GM15510 (cell line): ENCODE measurements around the gene TUBGCP2.

ENCODE experiments used
- POLR2A ChIP-seq: IDR thresholded peaks from 3 replicates; pipeline ENCODE4 v1.6.1; 2011; ENCODE audit warnings: borderline replicate concordance; ENCODE audit not compliant: insufficient read length; ENCODE audit errors: extremely low read depth

Gene TUBGCP2

DNA sequence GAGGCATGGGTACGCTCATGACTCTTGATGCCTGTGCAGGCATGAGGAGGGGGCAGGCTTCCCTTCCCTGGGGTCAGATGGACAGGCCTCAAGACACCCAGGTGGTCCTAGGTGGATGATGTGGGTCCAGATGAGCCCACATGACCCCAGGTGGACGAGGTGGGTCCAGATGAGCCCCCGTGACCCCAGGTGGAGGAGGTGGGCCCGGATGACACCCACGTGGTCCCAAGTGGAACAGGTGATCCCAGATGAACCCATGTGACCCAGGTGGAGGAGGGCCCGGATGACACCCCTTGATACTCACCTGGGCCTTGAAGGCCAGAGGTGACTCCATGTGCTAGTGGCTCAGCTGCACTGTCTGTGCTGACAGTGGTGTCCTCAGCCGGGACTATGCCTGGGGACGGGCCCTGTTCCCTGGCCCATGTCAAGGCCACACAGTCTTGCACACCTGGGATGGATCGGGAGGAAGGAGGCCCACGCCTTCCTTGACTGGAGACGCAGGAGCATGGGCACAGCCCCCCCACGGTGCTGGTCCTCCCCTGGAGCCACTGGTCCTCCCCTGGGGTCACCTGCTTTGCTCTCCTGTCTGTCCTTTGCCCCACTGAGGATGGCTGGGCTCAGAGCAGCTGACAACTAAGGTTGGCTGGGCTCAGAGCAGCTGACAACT lies 41.7 kb upstream of the TUBGCP2 start:
- no peak for TF ChIP-seq POLR2A

- no peak for TF ChIP-seq POLR2A
These were observed 40.9 kb upstream of the TUBGCP2 start for GRCh38 chr10:133349577-133350011.

- no peak for TF ChIP-seq POLR2A
These were observed 40.5 kb upstream of the TUBGCP2 start for GRCh38 chr10:133349160-133349568.

DNA sequence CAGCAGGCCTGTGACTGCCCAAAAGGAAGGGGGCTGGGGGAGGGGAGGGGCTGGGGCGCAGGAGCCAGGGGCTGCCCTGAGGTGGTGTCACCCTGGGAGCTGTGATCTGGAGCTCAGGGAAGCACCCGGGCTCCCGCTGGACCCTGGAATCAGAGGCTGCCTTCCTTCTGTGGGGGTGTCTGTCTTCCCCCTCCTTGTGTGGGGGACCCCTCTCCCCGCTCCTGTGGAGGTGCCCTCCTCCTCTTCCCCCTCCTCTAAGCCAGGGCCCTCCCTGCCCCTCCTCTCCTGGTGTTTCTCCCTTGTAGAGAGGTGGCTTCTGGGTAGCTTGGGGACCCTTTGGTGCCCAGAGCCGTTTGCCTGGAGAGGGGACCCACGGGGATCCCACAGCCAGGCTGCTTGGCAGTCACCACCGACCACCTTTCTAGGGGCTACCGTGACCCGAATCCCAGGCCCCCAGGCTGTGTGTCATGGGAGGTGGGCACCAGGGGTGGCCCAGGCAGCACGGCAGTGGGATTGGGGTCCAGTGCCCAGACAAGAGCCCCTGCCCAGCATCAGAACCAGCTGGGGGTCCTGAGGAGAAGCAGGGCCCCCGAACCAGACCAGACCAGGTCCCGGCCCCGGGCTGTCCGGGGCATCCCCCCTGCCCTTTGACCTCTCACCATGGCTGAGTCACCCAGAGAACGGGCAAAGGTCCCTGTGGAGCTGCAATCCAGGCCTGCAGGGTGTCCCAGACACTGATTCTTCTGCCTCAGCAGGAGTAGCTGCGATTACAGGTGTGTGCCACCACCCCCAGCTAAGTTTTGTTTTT lies 39.2 kb upstream of the TUBGCP2 start:
- no peak for TF ChIP-seq POLR2A

DNA sequence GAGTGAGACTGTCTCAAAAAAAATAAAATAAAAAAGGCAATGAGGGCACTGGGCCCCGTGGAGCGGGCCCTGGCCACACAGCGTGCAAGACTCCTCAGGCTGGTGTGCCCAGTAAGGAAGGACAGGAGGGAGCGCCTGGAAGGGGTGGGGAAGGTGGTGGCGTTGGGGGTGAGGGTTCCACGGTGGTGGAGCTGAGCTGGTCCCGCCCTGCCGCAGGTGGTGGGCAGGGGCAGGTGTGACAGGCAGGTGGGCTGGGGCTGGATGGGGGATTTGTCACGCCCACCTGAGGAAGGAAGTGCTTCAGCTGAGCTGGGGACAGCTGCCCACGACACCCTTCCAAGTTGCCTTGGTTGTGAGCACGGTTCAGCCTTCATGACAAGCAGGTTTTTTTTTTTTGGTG lies 37.7 kb upstream of the TUBGCP2 start:
- no peak for TF ChIP-seq POLR2A

GRCh38 chr10:133344236-133344635 lies 35.6 kb upstream of the TUBGCP2 start:
- no peak for TF ChIP-seq POLR2A

GRCh38 chr10:133343558-133343957 lies 34.9 kb upstream of the TUBGCP2 start:
- TF ChIP-seq POLR2A = no peak

GRCh38 chr10:133342942-133343341 lies 34.3 kb upstream of the TUBGCP2 start:
- TF ChIP-seq POLR2A = no peak

DNA sequence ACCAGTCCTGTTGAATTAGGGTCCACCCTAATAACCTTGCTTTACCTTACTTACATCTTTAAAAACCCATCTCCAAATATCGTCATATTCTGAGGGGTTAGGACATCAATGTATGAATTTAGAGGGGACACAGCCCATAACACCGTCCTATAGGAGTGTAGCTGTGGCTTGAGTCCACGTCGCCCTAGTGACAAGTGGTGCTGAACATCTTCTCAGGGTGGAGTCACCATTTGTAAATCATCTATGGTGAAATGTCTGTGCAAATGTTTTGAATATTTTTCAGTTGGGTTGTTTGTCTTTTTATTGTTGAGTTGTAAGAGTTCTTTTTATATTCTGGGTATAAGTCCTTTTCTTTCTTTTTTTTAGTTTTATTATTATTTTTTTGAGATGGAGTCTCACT lies 33.3 kb upstream of the TUBGCP2 start:
- TF ChIP-seq POLR2A = no peak

DNA sequence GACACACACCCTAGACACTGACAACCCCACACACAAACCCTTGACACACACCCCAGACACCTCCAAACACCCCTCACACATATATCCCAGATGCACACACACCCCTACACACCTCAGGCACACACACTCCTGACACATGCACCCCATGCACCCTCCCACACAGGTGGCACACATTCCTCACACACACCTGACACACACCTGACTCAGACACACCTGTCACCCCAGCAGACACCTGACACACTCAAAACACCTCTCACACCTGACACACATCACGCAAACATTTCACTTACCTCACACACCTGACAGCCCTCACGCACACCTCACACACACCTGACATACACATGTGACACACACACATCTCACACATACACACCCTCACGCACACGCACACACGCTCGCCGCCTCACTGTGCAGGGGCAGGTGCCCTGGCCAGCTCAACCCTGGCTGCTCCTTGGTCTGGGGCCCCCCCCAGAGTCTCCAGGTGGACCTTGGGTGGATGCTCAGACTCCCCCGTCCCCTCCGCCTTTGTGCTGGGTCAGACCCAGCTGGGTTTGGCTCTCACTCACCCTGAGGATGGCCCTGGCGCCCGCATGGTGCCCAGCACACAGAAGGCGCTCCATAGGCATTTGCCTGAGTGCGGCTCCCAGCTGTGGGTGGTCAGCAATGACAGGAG lies 31.2 kb upstream of the TUBGCP2 start:
- no peak for TF ChIP-seq POLR2A

DNA sequence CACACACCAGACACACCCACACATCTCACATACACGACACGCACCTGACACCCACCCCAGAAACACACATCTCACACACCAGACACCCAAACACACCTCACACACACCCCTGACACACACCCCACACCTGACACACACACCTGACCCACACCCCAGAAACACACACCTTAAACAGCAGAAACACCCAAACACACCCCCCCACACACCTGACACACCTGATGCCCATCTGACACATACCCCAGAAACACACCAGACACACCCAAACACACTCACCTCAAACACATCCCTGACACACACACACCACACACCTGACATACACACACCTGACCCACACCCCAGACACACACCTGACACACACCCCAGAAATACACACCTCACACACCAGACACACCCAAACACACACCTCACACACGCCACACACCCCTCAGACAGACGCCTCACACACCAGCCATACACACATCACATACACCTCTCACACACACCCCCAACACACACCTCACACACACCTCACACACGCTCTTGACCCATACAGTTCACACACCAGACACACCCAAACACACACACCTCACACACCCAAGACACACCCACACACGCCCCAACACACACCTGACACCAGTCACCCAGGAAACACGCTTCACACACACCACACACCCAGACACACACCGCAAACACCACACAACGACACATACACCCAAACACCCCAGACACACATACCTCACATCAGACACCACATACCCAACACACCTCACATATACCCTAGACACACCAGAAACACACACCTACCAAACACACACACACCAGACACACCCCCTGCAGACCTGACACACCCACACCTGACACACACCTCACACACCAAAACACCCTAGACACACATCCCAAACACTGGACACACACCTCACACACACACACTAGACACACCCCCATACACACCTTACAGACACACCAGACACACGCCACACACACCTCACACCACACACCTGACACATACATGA lies 29.7 kb upstream of the TUBGCP2 start:
- TF ChIP-seq POLR2A = no peak

- TF ChIP-seq POLR2A = no peak
These were observed 28.7 kb upstream of the TUBGCP2 start for GRCh38 chr10:133337370-133337725.

DNA sequence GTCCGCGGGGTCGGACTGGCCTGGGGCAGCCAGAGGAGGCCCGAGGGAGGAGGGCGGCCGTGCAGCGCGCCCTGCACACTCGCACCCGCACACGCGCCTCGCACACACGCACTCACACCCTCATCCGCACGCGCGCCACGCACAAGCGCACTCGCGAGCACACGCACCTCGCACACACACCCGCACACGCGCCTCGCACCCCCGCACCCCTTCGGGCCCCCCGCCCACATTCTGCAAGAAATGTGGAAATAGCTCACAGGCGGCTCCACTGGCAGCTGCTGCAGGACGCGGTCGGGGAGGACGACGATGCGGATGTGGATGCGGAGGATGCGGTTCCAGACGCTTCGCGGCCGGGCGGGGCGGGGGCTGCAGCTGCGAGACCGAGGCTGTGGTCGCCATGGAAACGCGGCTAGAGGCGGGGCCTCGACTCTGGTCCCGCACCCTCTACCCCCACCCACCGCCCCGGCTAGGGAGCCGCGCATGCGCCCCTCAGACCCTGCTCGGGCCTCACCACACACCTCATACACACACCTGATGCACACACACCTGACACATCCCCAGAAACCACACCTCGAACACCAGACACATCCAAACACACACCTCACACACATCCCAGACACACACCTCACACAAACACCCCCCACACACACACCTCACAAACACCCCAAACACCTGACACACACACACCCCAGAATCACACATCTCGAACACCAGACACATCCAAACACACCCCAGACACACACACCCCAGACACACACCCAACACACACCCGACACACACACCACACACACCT lies 28.1 kb upstream of the TUBGCP2 start, which contains the start of gene CALY:
Gene CALY (minus strand): TSS at position 320 of the 793 bp plus-strand sequence. CDS start 7,907 bp downstream, outside the sequence.
- TF ChIP-seq POLR2A = no peak
